Activated CD4-positive, alpha-beta T cell treated with anti-CD3 and anti-CD28 coated beads for 4 hours (primary cell): ENCODE results near the gene APOL6.
A peak's percentile ranks its signal among the peaks of the same experiment; 100 is the strongest.
"Not testable (repeated sequence)": the region's sequence is repeated elsewhere in the genome, so short reads cannot be mapped to it uniquely, and the experiment has no call there.

Experiments used
- DNase-seq, 2 donors: peaks; one replicate each; pipeline ENCODE4 v3.0.0-alpha.2; 2020

The APOL6 gene

GRCh38 chr22:35641494-35642120 lies 6.6 kb upstream of the APOL6 start:
- DNase-seq: no peak

DNA sequence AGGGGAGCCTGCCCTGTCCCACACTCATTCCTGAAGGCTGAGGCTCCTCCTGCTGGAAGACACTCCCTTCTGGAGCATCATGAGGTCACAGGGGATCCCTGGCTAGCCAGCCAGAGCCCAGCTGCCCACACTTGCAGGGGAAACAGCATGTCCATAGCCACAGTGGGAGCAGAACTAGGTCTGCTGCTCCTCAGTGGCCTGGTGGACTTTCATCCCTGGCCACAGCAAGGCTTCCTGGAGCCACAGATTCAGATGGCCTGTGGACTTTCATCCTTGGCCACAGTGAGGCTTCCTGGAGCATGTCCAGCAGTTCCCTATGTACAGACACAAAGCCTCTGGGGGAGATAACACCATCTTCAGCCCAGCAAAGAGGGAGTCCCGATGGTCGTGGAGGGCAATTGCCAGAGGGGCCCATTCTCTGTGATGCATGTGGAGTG lies 5.9 kb upstream of the APOL6 start:
- no peak for DNase-seq

DNA sequence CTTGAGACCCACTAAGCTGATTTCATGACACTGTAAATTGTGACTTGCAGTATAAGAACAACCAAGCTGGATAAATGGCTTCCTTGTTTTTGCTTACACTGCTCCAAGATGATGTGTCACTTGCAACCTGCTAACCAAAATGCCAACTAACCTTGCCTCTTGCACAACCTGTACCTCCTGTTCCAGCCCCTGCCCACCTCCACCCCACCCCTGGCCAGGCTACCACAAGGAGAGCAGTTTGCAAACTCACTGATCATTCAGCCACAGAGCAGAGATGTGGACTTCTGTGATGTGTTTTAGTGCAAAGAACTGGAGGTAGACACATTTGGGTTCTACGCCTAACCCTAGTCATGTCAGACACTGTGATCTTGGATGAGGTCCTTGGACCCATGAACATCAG lies 4.3 kb upstream of the APOL6 start:
- no peak for DNase-seq

GRCh38 chr22:35645646-35646045 lies 2.6 kb upstream of the APOL6 start:
- DNase-seq: no peak

DNA sequence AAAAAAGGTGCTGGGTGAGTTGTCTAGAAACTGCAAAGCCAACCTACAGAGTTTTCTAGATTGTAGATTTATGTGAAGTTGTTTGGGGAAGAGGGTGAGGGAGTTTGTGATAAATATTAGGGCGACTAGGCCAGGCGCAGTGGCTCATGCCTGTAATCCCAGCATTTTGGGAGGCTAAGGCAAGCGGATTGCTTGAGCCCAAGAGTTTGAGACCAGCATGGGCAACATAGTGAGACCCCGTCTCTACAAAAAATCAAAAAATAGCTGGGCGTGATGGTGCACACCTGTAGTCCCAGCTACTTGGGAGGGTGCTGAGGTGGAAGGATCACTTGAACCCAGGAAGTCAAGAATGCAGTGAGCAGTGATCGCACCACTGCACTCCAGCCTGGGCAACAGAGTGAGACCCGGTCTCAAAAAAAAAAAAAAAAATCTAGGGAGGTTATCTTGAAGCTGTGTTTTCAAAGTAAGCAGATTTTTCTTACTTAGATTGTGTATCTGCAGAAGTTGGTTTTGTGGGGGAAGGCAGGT lies 844 bp downstream of the APOL6 start:
- DNase-seq: no peak

DNA sequence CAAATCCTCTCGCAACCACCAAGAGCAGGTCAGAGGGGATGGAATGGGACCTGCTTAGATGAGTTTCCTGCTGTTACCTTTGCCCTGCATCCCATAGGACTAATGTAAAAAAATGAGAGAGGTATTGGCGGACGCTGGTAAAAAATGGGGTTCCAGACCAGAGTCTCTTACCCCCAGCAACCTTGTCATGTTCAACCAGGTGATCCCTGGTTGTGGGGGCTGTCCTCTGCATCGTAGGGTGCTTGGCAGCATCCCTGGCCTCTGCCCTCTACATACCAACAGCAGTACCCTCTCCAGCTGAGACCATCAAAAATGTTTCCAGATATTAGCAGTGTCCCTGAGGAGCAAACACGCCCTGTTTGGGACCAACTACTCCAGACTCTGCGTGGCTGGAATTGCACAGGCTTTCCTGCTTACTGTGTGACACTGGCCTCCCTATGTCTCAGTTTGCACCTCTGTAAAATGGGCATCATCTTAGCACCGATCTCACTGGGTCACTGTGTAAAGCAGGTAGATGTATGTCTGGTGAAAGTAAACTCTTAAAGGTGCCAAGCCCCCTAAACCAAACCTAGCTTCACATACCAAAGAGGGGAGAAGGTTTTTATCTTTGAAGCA lies 1.5 kb downstream of the APOL6 start:
- no peak for DNase-seq

DNA sequence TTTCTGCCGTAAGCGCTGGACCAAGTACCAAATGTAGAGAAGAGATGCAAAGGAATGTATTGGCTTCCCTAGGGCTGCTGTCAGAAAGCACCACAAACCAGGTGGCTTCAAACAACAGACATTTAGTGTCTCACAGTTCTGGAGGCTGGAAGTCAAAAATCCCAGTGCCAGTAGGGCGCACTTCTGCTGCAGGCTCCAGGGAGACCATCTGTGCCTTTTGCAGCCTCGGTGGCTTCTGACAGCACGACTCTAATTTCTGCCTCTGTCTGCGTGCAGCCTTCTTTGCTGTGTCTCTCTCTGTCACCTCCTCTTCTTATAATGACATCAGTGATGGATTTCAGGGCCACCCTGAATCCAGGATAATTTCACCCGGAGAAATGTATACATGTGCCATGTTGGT lies 2.8 kb downstream of the APOL6 start:
- DNase-seq: no peak

GRCh38 chr22:35653824-35654223 lies 5.6 kb downstream of the APOL6 start:
- DNase-seq: no peak

- DNase-seq: no peak
These were observed 8.1 kb downstream of the APOL6 start for GRCh38 chr22:35656284-35656752.

DNA sequence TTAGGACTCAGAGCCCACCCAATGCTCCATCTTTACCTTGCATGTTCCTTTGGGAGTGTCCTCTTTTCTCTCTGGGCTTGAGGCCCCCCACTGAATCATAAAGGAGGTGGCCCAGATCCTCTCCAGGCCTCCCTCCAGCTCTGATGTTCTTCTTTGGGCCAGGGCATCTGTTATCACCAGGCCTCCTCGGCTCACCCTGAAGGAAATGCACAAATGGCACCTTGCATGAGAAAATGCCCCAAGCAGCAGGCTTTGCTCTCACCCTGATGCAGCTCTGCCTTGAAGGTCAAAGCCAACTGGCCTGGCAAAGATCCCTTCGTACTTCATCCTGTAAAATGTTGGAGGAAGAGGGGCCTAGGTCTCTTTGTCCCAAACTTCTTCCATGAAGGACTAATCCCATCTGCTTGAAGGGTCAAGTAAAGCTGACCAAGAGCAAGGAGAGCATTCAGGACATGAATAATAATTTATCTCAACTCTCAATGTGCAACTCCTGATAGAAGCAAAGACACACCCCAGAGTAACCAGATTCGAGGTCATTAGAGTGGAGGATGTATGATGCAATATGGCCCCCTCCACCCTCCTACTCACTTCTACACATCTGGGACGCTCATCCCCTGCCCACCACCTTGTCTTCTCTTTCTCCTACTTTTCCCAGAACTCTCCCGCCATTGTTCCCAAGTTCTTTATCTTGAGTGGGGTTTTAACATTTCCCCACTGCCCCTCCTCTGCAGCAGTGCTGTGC lies 9.5 kb downstream of the APOL6 start:
- no peak for DNase-seq

GRCh38 chr22:35660291-35661127 lies 12.3 kb downstream of the APOL6 start:
- DNase-seq: peak; percentile 66 to 70

DNA sequence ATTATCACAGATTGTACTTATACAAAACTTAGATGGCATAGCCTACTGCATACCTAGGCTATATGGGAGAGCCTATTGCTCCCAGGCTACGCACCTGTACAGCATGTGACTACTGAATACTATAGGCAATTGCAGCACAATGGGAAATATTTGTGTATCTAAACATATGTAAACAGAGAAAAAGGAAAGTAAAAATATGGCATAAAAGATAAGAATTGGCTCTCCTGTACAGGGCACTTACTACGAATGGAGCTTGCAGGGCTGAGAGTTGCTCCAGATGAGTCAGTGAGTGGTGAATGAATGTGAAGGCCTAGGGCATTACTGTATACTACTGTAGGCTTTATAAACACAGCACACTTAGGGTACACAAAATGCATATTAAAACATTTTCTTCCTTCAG lies 13.2 kb downstream of the APOL6 start:
- no peak for DNase-seq

DNA sequence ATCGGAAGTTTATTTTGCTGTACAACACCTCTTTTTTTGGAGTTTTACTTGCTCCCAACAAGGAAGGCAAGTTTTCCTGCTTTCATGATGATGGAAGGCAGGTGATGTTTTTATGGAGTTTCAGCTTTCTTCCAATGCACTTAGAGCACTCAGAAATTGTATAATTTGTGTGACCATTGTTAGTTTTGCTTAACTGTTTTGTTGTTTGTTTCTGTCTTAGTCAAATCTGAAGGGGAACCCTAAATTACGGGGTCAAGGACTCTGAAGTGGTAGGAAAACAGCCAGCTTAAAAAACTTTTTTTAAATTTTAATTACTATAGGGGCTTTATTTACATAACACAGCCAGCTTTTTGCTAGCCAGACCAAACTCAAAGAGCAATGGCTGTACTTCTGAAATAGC lies 14.7 kb downstream of the APOL6 start:
- DNase-seq: no peak

- no peak for DNase-seq
These were observed 15.1 kb downstream of the APOL6 start for GRCh38 chr22:35663371-35663770.

DNA sequence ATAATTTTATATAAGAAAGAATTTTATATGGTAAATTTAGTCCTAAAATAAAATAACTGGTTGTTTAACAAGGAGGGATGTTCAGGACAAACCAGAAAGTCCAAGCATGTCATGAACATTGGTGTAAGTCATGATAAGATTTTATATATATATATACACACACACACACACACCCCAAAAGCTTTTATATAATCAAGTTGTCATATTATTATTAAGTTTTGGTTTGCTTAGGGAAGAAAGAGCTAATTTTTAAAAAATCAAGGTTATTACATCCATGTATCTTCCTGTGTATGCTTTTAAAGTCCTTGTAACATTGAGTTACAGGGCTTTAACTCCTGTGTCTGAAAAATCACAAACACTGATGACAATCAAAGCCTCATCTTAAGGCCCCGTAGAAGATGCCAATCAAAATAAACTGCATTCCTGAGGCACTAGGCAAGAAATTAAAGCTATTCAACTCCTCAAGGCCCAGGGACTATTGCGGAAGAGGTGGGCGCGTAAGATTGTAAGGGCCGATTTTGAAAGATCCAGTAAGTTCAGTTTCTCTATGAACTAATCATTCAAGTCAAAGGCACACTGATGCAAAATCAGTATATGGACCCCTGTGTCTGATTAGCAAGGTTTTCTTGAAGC lies 16.8 kb downstream of the APOL6 start:
- DNase-seq: no peak

- DNase-seq: not testable (repeated sequence)
These were observed 18.5 kb downstream of the APOL6 start for GRCh38 chr22:35666699-35667098.

DNA sequence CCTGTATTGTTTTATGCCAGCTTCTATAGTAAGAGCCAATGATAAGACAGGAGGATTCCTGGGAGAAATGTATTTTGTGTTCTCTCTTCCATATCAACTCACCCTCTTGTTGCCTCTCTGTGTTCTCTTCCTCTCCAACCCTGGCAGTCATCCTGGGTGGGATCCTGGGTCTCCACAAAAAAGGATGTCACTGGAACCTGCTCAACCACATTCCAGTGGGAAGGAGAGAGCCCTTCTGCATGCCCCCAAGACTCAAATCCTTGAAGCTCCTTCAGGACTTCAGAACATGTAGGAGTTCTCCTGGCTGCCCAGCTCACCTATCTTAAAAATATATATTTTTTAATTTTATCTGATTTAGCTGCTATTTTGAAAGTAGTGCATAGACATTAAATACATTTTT lies 26.1 kb downstream of the APOL6 start:
- DNase-seq: no peak

GRCh38 chr22:35676065-35676464 lies 27.8 kb downstream of the APOL6 start:
- not testable (repeated sequence) for DNase-seq

DNA sequence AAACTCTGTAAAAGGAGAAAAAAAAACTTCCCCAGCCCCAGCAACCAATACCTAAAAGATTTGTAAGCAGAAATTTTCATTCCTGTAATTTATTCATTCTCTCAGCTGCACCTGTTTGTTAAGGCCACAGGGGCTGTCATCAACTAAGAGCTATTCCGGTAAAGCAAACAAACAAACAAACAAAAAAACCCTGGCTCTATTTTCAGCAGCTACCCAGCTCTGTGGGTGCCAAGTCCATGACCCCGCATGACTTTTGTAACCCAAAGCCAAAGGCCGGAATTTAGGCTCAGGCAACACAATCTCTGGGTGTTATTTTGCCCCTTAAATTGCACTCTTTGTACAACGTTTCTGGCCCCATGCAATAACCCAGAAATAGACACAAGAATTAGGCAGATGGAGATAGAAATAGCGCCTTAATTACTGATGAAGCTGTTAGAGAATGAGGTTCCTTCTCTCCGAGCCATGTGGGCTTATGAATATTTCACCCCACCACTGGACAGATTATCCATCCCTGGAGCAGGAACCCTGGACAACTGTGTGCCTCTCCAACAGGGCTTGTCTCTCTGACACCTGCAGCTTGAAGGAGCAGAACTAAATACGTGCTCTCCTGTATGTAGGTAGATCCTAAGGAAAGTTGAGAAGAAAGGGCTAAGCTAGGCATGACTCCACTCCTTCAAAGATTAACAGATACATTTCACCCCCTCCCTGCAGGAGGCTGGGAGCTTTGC lies 29.4 kb downstream of the APOL6 start:
- no peak for DNase-seq

- no peak for DNase-seq
These were observed 30.6 kb downstream of the APOL6 start for GRCh38 chr22:35678836-35679235.

DNA sequence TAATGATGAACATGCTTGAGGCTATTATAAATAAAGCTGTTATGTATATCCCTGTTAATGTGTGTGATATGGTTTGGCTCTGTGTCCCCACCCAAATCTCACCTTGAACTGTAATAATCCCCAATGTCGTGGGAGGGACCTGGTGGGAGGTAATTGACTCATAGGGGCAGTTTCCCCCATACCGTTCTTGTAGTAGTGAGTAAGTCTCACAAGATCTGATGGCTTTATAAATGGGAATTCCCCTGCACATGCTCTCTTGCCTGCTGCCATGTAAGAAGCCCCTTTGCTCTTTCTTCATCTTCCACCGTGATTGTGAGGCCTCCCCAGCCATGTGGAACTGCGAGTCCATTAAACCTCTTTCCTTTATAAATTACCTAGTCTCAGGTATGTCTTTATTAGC lies 31.2 kb downstream of the APOL6 start:
- peak; percentile 65 to 66 for DNase-seq
